Effector memory CD4-positive, alpha-beta T cell (primary cell): ENCODE results near the gene EEF2KMT.
"Not testable (repeated sequence)": the region's sequence is repeated elsewhere in the genome, so short reads cannot be mapped to it uniquely, and the experiment has no call there.

Experiments
- DNase-seq, 3 donors: peaks; one replicate each; pipeline ENCODE4 v3.0.0-alpha.2; 2020
- H3K27ac ChIP-seq: 2 replicates; pipeline ENCODE4 v1.7.0; 2013; ENCODE audit warnings: mild to moderate bottlenecking, low read length, moderate library complexity; ENCODE audit not compliant: insufficient read depth, poor library complexity, severe bottlenecking
- H3K27me3 ChIP-seq: replicated peaks from 2 replicates; pipeline ENCODE4 v1.7.0; 2013; ENCODE audit warnings: mild to moderate bottlenecking, low read length; ENCODE audit not compliant: insufficient read depth, control insufficient read depth, poor library complexity, severe bottlenecking
- H3K36me3 ChIP-seq: 2 replicates; pipeline ENCODE4 v1.7.0; 2013; ENCODE audit warnings: mild to moderate bottlenecking, low read length, moderate library complexity; ENCODE audit not compliant: control insufficient read depth, insufficient read depth
- H3K4me1 ChIP-seq: 2 replicates; pipeline ENCODE4 v1.7.0; 2013; ENCODE audit warnings: low read length, mild to moderate bottlenecking; ENCODE audit not compliant: control insufficient read depth, insufficient read depth, poor library complexity, severe bottlenecking
- H3K4me3 ChIP-seq: 2 replicates; pipeline ENCODE4 v1.7.0; 2013; ENCODE audit warnings: low read length, low read depth, mild to moderate bottlenecking; ENCODE audit not compliant: insufficient read depth, poor library complexity, severe bottlenecking
- H3K9me3 ChIP-seq: 2 replicates; pipeline ENCODE4 v1.7.0; 2013; ENCODE audit warnings: mild to moderate bottlenecking, low read length, moderate library complexity; ENCODE audit not compliant: control insufficient read depth
- total RNA-seq, 3 donors: gene quantifications; one replicate each; lab custom pipeline; 2026; lab: John Stamatoyannopoulos, UW

Gene EEF2KMT, protein sequence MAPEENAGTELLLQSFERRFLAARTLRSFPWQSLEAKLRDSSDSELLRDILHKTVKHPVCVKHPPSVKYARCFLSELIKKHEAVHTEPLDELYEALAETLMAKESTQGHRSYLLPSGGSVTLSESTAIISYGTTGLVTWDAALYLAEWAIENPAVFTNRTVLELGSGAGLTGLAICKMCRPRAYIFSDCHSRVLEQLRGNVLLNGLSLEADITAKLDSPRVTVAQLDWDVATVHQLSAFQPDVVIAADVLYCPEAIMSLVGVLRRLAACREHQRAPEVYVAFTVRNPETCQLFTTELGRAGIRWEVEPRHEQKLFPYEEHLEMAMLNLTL
- 5.0 to 5.7 (median 5.5) reads per million in 3 donors for total RNA-seq

DNA sequence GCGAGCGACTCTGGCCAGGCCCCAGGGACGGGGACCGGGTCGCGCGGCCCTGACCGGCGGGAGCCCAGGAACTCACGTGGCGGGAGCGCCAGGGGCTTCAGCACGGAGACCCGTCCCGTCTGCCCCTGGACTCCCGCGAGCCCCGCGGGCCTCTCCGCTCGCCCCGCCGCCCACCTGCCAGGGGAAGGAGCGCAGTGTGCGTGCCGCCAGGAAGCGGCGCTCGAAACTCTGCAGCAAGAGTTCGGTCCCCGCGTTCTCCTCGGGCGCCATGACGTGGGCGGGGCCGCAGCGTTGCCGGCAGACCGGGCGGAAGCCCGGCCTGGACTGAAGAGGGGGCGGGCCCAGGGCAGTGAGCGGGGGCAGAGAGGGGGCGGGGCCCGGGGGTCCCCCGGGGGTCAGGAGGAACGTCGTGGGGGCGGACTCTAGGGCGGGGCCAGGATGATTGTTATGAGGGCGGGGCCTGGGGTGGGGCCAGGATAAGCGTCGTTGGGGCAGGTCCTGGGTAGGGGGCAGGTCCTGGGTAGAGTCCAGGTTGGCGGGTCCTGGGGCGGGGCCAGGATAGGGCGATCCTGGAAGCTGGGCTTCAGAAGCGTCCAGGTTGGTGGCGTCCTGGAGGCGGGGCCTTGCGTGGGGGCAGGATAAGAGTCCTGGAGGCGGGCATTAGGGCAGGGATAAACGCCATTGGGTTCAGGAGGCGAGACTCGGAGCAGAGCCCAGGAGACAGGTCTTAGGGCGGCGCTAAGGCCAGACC is at the start of gene EEF2KMT:
Gene EEF2KMT, minus strand, starts transcription at position 326 of the 751 bp plus-strand sequence. Its CDS starts 56 bp downstream, at position 270.
- peak within 1 kb of the TSS; percentile 74 for H3K27ac ChIP-seq
- H3K9me3 ChIP-seq, H3K27me3 ChIP-seq, H3K4me1 ChIP-seq, H3K36me3 ChIP-seq: not testable (repeated sequence)
- peak within 1 kb of the TSS; percentile 57 for H3K4me3 ChIP-seq
- peak; percentile 90 to 95 (median 95) for DNase-seq

GRCh38 chr16:5144621-5144956 is 47.0 kb upstream of the EEF2KMT start:
- not testable (repeated sequence) for H3K27ac ChIP-seq, H3K4me1 ChIP-seq, H3K9me3 ChIP-seq, DNase-seq, H3K27me3 ChIP-seq, H3K4me3 ChIP-seq, H3K36me3 ChIP-seq

DNA sequence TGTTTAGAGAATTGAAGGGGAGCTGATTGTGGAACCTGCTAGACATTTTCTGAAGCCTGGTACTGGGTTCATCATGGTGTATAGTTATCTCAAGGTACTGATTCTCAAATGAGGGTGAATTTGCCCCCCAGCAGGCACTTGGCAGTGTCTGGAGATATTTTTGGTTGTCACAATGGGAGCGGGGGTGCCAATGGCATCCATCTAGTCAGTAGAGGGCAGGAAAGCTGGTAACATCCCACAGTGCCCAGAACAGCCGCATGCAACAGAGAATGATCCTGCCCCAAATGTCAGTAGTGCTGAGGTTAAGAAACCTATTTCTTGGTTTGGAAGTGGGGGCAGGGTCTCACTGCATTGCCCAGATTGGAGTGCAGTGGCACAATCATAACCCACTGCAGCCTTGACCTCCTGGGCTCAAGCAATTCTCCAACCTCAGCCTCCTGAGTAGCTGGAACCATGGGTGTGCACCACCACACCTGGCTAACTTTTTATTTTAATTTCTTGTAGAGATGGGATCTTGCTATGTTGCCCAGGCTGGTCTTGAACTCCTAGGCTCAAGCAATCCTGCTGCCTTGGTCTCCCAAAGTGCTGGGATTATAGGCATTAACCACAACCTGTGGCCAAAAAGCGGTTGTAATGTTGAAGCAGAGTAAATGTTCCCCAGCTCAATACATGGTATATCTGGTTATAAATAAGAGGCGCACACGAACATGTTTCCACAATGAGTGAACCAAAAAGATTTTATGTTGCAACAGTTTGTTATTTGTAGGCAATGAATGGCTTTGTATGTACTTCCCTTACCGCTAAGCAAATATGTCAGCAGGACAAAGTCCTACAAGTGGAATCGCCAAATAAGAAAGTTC is 46.4 kb upstream of the EEF2KMT start:
- Histone ChIP-seq H3K4me1 (no peaks in the 10 kb centered on the region), H3K27me3 (peaks cover 5% of the 10 kb centered on the region), H3K27ac (no peak overlapping the region), H3K4me3 (no peak overlapping the region), H3K36me3 (no peaks in the 10 kb centered on the region), H3K9me3 (no peaks in the 10 kb centered on the region)
- DNase-seq, result no peak

- H3K27ac ChIP-seq, result not testable (repeated sequence)
These were observed 42.6 kb upstream of the EEF2KMT start for GRCh38 chr16:5140151-5140550.

GRCh38 chr16:5134739-5135452 is 37.3 kb upstream of the EEF2KMT start:
- not testable (repeated sequence) for H3K27ac ChIP-seq, H3K4me3 ChIP-seq, H3K27me3 ChIP-seq, H3K4me1 ChIP-seq, DNase-seq, H3K9me3 ChIP-seq, H3K36me3 ChIP-seq

More at GRCh38 chr16:5140151-5140550, 42.6 kb upstream of the EEF2KMT start:
- H3K27me3 ChIP-seq, H3K36me3 ChIP-seq, H3K9me3 ChIP-seq, H3K4me3 ChIP-seq, DNase-seq, H3K4me1 ChIP-seq: not testable (repeated sequence)

GRCh38 chr16:5132915-5133600 is 35.5 kb upstream of the EEF2KMT start:
- H3K27ac ChIP-seq, H3K4me1 ChIP-seq, DNase-seq, H3K36me3 ChIP-seq, H3K4me3 ChIP-seq, H3K9me3 ChIP-seq, H3K27me3 ChIP-seq: not testable (repeated sequence)

DNA sequence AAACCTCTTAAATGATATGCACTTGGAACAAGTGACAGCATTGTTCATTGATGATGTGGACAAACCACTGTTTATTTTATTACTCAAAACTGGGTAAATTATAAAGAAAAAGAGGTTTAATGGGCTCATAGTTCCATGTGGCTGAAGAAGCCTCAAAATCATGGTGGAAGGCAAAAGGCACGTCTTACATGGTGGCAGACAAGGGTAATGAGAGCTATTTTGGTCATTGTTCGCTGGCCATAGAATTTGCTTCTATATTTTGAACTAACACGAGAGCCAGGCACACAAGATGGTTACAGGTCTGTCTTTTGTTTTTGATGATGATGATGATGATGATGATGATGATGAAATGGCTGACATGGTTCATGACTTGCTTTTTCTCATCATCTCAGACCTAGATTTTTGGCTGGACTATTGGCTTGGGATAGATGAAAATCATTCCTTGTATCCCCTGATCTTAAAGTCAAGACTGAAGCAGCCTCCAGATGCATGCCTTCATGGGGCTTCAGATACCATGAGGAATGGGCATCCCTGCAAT is 33.9 kb upstream of the EEF2KMT start:
- not testable (repeated sequence) for H3K4me3 ChIP-seq, H3K27me3 ChIP-seq, H3K27ac ChIP-seq, H3K36me3 ChIP-seq, DNase-seq, H3K4me1 ChIP-seq, H3K9me3 ChIP-seq

DNA sequence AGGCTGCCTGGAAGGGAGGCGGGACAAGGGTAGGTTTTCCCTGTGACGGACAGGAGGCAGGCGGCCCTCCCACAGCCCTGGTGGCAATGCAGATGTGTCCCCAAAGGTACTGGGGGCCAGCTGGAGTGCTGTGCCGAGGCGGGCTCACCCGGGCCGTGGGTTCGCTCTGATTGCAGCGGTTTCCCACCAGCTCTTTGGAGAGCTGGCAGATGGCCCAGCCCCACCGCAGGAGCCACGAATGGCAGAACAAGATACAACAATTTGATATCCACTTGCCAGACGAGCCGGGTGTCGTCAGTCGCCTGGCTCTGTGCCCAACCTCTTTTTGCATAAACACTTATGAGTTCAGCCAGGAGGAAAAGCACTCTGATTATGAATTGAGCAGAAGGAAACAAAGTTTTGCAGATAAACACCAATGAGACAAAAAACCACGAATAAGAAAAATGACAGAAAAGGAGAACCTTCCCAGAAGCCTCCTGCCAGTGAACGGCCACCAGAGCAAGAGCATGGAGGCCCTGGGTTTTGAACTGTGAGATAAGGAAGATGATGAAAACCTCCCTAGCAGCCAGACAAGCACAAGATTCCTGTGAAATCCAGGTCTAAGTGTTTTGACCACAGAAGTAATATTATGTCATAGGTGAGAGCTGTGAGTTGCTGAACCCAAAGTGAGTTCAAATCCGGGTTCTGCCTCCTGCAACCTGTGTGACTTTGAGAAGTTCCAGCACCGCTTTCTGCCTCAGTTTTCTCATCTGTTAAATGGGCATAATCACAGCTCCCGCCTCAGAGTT is 19.9 kb upstream of the EEF2KMT start:
- not testable (repeated sequence) for H3K4me3 ChIP-seq, H3K27me3 ChIP-seq, H3K9me3 ChIP-seq, H3K27ac ChIP-seq, H3K4me1 ChIP-seq, H3K36me3 ChIP-seq
- DNase-seq, result peak; percentile 9 to 42 (median 26)
